ENCODE measurements around the gene BCAS3.
"Not testable (repeated sequence)": the region's sequence is repeated elsewhere in the genome, so short reads cannot be mapped to it uniquely, and the experiment has no call there.

The BCAS3 gene

DNA sequence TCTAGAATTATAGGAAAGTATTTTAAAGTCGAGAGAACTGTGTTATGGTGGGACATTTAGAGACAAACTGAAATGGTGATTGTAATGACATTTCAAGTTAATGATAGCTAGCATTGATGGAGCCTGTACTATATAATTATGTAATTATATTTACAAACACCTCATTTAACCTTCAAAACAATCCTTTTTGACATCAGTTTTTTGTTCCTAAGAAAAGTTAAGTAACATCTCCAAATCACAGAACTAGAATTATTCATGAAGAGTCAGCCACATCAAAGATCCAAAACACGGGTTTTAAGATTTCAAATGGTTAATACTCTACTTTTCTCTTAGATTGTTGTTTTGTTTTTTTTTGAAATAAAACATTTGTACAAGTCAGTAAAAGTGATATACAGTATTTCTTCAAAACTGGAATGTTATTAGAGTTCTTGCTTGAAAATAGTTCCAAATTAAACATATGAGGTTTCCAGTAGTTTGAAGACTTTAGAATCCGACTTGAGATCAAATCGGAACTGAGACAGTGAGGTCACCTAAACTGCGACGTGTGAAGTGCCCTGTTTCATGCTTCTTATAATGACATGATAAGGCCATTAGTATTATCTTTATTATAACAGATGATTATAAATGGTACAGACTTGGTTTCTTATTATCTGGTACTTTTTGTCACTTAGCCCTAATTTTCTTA, 457.0 kb downstream of the BCAS3 start:
- no peak for DNase-seq

DNA sequence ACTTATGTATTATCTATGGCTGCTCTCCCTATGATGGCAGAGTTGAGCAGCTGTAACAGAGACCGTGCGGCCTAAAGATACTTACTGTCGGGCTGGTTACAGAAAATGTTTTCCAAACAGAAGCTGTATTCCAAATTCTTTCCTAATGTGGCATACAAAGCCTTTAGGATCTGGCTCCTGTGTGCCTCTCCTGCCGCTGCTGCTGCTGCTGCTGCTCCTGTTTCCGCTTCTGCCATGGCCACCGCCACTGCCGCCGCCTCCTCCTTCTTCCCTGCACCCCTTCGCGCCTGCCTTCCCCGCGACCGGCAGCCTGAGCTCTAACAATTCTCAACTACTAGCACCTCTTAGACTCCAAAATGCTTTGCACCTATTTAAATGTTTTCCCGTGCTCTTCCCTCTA, 458.1 kb downstream of the BCAS3 start:
- DNase-seq = no peak

DNA sequence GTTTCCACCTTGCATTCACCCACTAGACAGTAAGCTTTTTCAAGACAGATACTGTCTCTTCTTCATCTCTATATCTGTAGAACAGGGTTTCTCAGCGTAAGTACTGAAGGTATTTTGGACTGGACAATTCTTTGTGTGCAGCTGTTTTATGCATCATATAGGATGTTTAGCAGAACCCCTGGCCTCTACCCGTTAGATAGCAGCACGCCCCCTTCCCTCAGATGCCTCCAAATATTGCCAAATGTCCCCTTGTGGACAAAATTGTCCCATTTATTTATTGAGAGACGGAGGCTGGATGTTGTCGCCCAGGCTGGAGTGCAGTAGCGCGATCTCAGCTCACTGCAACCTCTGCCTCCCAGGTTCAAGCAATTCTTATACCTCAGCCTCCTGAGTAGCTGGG, 458.6 kb downstream of the BCAS3 start:
- DNase-seq = no peak

DNA sequence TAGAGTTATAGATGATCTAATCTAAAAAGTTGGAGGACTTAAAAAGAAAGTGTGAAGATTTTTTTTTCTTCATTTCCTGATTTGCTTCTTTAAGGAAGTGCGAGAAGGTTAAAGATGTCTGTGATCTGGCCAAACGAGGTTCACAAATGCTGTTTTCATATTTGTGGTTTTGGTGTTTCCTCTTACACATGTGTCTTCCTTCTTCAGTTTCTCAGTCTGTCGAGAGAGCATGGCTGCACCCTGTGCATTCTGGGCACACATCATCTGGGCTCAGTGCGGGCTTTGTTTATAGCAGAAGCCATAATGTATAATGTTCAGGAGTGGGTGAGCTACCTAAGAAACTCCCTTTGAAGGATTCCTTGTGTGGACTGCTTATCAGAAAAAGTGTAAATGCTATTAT, 461.6 kb downstream of the BCAS3 start:
- DNase-seq = peak; percentile 84

DNA sequence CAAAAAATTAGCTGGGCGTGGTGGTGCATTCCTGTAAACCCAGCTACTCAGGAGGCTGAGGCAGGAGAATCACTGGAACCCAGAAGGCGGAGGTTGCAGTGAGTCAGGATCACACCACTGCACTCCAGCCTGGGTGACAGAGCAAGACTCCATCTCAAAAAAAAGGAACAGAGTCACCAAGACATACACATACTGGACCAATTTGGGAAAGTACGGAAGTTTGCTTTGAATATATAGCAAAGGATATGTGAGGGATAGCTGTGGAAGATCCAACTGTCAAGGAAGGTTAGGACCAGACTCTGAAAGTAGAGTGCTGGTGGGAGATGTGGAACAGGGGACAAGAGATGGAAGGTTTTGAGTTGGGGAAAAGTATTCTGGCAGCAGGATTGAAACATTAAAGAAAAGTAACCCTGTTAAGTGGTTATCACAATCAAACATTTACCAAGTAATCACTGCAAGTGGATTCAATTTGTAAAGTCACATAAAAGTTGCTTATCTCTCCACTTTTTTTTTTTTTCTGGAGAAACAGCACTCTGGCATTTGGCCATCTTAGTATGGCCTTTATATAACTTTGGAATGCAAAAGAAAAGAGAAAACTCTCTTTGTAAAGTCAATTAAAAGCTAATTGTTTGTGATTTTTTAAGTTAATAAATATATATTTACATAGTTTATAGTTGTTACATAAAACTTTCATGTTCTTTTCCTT, 462.6 kb downstream of the BCAS3 start:
- no peak for DNase-seq

DNA sequence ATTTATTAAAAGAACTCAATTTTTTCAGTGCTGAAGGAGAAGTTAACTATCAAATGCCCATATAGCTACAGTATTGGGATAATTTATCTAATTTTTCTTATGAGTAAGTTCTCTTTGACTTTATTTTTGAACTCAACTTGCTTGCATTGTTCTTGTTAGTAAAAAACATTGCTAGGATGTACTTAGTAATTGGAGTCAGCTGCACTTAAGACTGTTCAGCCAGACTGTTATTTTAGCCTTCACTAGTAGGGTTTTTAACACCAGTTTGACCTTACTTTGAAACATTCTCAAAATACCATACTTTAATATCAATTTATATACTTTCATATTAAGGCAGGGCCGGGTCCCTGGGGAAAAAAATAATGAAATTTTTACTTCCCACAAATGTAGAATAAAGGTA, 465.4 kb downstream of the BCAS3 start:
- DNase-seq = no peak

DNA sequence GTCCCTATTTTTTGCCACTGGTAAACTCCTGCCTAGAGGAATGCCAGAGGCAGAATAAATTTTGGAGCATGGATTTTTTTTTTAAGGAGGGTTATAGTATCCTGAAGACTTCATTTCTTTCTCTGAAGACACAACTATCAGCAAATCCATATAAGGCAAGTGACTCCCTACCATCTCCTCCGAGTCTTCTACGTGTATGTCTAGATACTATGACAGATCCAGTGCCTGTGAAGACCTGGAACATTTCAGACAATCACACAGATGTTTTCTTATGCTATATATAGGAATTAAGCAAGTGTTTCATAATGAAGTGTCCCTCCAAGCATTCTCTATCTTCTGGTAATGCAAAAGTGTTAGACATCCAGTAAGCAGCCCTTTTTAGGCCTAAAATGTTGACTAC, 466.5 kb downstream of the BCAS3 start:
- DNase-seq = no peak

DNA sequence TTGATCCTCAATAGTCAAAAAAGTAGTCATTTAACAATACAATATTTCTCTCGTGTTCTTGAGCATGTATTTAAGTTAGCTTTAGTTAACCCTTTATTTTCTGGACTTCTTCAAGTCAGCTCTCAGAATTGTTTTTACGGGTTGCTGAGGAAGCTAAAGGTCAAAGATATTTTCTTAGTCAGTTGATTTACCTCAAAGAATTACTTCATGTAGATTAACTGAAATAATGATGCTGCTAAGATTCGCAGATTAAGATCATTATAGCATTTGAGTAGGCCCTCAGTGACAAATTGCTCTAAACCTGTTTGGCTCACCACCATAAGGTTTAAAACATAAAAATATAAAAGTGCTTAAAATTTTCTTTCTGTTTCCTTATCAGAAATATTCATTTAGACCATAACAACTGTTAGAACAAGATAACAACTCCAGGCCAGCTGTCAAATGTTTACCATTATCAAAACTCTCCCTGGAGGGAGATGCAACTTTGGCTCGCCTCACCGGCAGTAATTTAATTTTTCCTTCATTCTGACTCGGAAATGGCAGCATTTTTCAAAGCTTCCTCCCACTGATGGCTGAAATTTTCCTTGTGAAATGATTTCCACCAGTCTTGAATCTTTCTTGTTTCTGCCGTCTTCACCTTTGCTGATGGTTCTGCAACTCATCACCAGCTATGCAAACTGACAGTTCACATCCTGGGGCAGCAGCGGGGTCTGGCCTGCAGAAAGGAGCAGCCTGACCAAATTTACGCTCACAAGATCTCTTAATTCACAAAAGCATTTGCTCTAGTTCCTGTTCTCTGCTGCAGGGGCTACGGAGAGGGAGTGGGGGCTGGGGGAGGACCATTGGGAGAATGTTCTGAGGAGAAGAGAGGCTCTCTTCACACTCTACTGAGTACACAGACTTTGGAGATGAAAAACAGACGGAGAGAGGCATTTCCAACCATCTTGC, 467.2 kb downstream of the BCAS3 start:
- DNase-seq = no peak

DNA sequence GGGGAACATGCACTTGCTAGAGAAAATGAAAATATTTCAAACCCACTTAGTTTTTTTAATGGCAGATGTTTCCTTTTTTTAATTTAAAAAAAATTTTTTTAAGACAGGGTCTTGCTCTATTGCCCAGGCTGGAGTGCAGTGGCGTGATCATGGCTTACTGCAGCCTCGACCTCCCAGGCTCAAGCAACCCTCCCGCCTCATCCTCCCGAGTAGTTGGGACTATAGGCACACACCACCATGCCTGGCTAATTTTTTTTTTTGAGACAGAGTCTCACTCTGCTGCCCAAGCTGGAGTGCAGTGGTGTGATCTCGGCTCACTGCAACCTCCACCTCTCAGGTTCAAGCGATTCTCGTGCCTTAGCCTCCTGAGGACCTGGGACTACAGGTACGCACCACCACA, 469.2 kb downstream of the BCAS3 start:
- DNase-seq = not testable (repeated sequence)

DNA sequence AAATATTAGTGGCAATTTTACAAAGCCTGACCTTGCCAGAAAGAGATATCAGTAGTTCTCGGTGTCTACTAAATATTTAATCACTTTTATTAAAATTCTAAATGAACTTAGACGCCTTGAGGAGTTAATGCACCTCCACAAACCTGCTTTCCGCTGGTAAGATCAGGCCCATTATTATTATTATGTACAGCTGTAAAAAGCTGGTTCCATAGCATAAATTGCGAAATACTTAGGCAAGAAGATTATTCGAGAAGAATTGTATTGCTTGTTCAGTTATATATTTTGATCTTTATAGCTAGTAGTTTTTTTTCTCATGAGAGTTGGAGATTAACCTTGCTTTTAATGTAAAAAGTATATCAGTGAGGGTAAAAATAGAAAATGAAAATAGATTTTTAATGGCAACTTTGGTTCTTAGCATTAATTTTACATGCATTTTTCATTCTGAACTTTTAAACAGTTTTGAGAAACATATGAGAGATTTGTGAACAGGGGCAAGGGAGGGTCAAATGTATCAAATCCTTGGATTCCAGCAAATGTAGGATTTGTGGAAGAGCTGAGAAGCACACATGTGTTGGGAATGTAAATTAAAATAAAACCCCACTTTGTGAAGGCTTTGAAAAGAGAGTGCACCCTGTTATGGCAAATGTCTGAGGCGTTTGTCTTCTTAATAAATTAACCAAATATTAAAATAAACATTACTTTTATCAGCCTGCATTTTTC, 471.6 kb downstream of the BCAS3 start:
- no peak for DNase-seq

DNA sequence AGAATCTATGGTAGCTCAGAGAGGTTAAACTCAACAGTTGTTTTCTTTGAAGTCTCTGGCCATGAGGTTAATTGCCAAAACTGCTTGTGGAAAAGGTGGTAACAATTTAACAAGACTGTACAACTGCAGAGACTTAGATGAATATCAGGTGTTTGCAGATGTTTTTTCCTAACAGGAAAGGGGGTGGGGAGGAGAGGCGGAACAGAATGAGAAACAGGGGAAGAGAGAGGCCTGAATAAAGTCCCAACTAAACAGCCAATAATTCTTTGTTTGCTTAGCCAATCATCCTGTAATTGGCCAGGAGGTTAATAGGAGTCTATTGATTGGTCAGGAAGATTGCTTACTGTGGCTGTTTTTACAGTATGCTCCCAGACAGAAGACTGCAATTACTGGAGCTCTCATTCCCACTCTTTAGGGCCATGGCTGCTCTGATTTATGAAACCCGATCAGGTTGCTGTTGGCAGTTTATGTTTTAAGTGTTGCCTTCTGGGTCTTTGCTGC, 472.3 kb downstream of the BCAS3 start:
- no peak for DNase-seq

DNA sequence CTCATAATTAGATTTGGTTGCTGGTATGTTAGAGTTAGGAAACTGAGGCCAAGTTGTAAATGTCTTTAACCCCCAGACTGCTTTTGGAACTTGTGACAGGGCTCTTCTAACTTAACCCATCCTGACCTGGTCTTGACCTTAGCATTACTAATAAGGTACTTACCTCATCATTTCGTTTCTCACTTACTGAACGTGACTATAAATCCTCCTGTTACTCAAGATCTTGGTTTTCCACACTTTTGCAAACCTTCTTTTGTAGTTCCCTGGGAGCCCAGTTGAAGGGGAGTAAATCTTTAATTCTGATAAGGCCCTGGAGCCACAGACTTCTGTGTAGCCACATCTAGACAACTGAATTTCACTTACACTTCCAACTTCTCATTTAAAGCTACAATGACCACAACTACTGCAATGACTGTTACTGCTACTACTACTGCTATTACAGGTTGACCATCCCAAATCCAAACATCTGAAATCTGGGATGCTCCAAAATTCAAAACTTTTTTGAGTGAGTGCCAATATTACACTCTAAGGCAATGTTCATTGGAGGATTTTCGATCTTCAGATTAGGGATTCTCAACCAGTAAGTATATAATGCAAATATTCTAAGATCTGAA, 473.1 kb downstream of the BCAS3 start:
- peak; percentile 13 for DNase-seq

DNA sequence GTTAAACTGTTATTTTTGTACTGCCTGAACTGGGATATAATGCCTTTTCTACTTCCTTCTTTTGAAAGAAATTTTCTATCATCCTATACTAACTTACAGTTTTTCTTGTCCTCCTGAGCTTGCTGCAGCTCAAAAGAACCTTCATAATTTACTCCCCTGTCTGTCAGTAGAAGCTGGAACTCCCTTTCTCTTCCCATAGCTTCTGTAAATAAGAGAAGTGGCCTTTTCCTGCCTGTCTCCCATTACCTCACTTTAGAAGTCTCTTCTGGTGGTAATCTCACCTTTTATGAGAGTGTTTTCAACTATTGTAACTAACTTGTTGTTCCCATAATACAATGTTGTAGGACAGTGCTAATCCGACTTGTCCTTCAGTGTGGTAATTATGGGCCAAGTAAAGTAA, 475.2 kb downstream of the BCAS3 start:
- no peak for DNase-seq

DNA sequence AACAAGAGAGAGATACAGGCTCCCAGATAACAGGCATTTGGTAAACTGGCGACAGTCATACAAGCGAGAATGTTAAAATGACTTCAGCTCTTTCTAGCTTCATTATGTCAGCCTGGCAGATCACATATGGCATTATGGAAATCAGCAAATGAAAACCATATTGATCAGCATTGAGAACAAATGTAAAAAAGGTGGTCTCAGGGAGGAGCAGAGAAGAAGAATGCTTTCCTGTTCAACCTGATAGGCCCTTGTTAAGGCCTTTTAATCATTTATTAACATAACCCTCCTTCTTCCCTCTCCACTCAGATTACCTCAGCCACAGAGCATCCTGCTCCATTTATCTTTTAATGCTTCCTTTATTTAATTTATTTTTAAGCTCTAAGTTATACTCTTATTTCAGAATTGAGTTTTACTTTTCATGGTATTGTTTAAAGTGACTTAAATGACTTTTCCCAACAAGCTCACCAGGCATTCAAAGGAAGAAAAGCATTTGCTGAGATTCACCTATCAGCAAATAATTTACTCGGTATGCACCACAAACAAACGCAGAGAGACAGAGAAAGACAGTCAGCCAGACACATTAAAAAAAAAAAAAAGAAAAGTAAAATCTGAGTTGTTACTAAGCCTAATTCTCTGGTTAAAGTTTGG, 478.1 kb downstream of the BCAS3 start:
- no peak for DNase-seq

DNA sequence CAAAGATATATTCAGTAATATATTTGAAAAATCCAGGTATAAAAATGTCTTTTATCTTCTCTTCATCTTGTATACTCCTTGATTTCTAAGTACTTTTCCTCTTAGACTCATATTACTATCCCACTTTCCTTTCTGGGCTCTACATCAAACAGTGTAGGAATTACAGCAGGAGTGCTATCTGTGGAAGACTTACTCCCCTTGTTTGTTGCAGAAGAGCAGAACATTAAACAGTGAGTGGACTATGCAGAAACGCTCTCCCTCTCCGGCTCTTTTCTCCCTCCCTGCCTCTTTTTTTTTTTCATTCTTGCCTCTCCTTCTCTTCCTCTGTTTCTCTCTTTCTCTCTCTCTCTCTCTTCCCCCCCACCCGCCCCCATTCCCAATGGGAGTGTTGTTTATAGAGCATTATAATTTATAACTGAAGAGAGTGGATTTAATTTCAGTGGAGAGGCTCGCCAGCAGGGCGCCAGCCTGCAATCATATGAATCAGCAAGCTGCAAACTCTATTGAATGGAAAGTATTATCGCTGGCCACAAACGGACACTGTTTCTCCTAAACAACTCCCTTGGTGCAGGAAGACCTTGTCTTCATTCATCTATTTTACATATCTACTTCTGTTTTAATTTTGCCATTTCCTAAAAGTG, 479.7 kb downstream of the BCAS3 start:
- DNase-seq = peak; percentile 63

DNA sequence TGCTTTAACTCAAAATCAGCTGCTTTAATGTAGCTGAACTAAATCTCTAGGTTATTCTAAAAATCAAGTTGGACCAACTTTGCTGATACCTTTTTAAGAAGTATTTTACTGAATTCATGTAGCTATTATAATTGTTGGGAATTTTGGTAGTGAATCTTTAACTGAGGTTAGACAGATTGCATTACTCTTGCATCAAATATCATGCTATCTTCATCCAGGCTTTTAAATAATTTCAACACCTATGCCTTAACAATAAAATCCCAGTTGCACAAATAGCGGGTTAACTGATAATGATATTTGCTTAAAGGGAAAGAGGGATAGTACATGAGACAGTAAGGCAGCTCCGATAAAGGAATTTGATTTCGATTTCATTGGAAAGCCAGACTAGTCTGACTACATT, 480.7 kb downstream of the BCAS3 start:
- DNase-seq = no peak

DNA sequence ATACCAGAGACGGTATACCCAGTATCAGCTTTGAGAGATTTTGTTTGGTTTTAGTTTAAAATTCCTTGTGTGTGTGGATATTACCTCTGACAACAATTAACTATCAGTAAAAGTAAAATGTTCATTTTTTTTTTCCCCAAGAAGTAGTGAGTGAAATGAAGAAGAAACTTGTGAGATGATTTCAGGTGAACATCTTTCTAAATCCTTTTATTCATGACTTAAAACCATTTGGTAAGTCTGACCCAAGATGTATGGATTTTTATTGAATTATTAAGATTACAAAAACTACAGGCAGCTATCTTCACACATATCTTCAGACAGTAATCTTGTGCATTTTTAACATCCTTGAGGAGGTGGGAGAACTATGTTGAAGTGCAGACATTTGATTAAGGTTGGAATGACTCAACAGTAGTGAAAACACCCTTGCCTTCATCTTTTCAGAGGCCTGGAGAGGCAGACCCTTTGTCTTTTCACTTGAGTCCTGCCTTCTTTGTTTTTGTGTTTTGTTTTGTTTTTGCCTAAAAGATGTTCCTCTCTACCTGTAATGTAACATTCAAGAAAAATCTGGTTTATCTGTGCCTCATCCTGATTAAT, 481.7 kb downstream of the BCAS3 start:
- peak; percentile 47 for DNase-seq

DNA sequence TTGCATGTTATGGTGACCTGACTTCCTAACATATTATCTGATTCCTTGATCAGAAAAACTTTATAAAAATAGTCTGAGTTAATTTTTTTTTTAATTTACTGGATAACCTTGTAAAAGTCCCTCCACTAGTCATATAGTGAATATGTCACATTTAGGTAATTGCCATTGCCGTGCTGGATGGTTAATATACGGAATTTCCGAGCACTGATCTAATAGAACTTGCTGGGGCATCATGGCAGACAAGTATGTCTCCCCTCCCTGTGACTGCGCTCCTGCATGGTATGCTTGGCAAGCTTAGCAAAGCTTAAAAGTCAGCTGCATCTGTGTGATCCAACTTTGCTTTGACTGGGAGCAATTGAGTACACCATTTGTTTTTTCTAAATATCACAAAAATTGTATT, 482.6 kb downstream of the BCAS3 start:
- DNase-seq = no peak

DNA sequence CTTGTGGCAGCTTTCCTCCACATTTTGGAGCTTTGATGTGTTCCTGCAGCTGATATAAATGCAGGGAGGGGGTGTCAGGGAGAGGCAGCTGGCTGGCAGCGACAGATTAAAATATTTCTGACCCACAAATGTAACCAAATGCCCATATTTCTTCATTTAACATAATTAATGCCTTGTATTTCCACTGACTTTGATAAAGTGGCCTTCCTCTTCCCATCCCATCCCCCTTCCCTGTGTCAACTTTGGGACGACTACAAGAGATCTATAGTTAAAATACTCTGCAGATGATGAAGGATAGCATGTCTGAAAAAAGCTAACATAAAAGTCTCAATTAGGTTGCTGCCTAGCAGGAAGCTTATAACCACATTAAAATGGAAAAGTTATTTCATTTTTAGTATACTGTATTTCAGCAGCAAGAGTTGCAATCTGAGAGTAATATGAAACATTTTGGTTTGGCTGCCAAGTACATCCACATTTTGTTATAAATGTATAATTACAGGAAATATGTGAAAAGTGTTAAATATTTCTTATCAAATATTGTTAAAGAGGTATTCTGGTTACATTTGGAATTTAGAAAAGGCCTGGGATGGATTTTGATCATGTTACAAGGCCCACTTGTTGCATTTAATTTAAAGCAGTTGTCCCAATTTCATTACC, 483.3 kb downstream of the BCAS3 start:
- peak; percentile 26 for DNase-seq

DNA sequence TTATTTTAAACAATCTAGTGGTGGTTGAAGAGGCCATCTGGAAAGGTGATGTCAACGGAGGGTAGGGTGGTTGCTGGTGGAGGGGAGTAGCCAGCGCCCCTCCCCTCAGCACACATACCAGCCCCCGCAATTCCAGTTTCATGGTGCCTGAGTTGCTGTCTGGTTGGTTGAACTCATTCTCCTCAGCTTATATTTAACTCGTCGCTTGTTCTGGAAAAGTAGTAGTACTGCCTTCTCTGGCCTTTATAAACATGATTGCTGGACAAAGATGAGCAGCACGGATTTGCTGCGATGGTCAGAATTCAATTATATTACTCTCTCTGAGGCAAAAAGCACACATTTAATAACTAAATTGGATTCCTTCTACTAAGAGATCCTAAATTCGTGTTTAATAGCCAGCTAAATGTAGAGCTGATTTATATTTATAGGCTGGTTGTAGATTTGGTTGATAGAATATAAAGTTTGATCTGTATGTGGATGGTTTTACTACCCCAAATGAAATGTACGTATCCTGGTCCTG, 484.0 kb downstream of the BCAS3 start:
- no peak for DNase-seq

Data from fibroblast of skin of right biceps (primary cell).